ENCODE results near the gene MICU1. TPM values are rescaled to one million over a fixed set of nuclear protein-coding genes. Genes with fewer than 3 reads are reported as not detected.

Gene MICU1
- polyA plus RNA-seq, 2 of the 4 experiments (the other 2 are of a cell fraction), result 54.5 to 58.6 TPM

DNA sequence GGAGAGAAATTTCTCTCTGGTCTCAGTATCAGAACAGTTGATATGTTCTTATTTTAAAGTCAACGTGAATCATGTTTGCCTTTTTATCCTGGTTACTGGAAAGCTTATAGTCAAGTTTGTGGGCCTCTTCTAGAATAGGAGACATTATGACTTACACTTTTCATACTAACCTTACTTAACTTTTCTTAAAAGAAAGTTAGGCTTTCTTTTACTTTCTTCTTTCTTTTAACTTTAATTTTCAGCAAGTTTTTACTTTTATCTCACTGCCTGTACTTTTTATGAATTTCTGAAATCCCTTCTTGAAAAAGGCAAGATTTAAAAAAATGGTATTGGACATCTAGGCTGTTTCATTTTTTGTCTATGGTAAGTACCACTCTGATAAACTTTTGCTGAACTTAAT is 195.9 kb downstream of the MICU1 start:
- Histone ChIP-seq H3K4me1 (no peaks in the 10 kb centered on the region), H3K9me3 (no peaks in the 10 kb centered on the region), H3K4me3 (no peak overlapping the region), H3K4me2 (no peak overlapping the region), H3K27ac (no peak overlapping the region)
- WGBS (ENCODE audit: missing lambda C conversion rate), result 67% methylated on average over 1 of the region's 1 CpG
- CTCF ChIA-PET, result interaction anchor here (0.6 kb wide), 1 partner anchor 29 kb away, joined by 7 read pairs; no protein-coding TSS in a partner anchor
- TF ChIP-seq FOXS1 (CRISPR knock-in tag; IDR thresholded peaks at IDR 0.05) (no peak), SMC3 (IDR thresholded peaks at IDR 0.05) (no peak), TP53 (CRISPR knock-in tag; IDR thresholded peaks at IDR 0.05) (no peak), HDAC2 (IDR thresholded peaks at IDR 0.05) (no peak), RAD21 (conservative IDR thresholded peaks at IDR 0.05 in 1 of 2, IDR thresholded peaks at IDR 0.05 in 1 of 2) (no peak), FOSB (CRISPR knock-in tag; IDR thresholded peaks at IDR 0.05) (no peak), CBX2 (IDR thresholded peaks at IDR 0.05; ENCODE audit: borderline replicate concordance, low read depth) (no peak), RFX5 (IDR thresholded peaks at IDR 0.05) (no peak), FOSL2 (IDR thresholded peaks at IDR 0.05) (no peak), FOSL2 (CRISPR knock-in tag; IDR thresholded peaks at IDR 0.05) (no peak), BHLHE40 (IDR thresholded peaks at IDR 0.05; ENCODE audit: low read depth, low read length) (no peak), HOXB13 (CRISPR knock-in tag; IDR thresholded peaks at IDR 0.05; ENCODE audit: low read depth) (no peak), MYC (IDR thresholded peaks at IDR 0.05; ENCODE audit: borderline replicate concordance, low read length) (no peak), CBX8 (IDR thresholded peaks at IDR 0.05) (no peak), MAFK (IDR thresholded peaks at IDR 0.05; ENCODE audit: partially characterized antibody) (no peak), TFCP2L1 (CRISPR knock-in tag; IDR thresholded peaks at IDR 0.05) (no peak)
- TF ChIP-seq, protein P1, sequence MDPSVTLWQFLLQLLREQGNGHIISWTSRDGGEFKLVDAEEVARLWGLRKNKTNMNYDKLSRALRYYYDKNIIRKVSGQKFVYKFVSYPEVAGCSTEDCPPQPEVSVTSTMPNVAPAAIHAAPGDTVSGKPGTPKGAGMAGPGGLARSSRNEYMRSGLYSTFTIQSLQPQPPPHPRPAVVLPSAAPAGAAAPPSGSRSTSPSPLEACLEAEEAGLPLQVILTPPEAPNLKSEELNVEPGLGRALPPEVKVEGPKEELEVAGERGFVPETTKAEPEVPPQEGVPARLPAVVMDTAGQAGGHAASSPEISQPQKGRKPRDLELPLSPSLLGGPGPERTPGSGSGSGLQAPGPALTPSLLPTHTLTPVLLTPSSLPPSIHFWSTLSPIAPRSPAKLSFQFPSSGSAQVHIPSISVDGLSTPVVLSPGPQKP (IDR thresholded peaks at IDR 0.05; ENCODE audit: low read depth, low read length), result no peak
- TF ChIP-seq, protein P2, sequence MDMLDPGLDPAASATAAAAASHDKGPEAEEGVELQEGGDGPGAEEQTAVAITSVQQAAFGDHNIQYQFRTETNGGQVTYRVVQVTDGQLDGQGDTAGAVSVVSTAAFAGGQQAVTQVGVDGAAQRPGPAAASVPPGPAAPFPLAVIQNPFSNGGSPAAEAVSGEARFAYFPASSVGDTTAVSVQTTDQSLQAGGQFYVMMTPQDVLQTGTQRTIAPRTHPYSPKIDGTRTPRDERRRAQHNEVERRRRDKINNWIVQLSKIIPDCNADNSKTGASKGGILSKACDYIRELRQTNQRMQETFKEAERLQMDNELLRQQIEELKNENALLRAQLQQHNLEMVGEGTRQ (IDR thresholded peaks at IDR 0.05), result no peak
- TF ChIP-seq, protein P3, sequence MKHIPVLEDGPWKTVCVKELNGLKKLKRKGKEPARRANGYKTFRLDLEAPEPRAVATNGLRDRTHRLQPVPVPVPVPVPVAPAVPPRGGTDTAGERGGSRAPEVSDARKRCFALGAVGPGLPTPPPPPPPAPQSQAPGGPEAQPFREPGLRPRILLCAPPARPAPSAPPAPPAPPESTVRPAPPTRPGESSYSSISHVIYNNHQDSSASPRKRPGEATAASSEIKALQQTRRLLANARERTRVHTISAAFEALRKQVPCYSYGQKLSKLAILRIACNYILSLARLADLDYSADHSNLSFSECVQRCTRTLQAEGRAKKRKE (CRISPR knock-in tag; IDR thresholded peaks at IDR 0.05; ENCODE audit: low read depth), result no peak
- DNase-seq (ENCODE audit: low read depth in 1 of 2, low spot score in 1 of 2), result no peak
- no peak for ATAC-seq
- no peak for FAIRE-seq
- POLR2A ChIA-PET, result no interaction called here

DNA sequence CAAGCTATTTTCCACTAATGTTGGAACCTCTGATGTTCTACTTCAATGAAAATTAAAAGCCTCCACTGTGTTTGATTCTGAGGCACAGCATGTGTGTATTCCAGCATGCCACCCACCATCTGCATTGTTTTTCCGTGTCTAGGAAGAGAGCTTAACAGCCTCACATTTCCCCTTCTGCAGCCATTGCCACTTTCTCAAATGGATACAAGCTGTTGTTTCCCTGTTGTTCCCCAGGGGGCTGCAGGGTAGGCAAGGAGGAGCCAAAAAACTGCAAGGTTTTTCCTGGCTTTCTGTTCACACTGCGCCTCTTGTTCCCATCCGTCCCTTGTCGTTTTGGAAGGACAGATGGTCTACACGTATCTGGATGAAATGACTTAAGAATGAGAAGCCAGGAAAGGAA is 198.9 kb downstream of the MICU1 start:
- TF ChIP-seq CBX8 (IDR thresholded peaks at IDR 0.05), result no peak
- TF ChIP-seq FOSB (CRISPR knock-in tag; IDR thresholded peaks at IDR 0.05), result no peak
- TF ChIP-seq NPAS2 (CRISPR knock-in tag; IDR thresholded peaks at IDR 0.05; ENCODE audit: borderline replicate concordance), result no peak
- no peak for TF ChIP-seq ZNF302 (CRISPR knock-in tag; IDR thresholded peaks at IDR 0.05)
- TF ChIP-seq CHD2 (IDR thresholded peaks at IDR 0.05; ENCODE audit: low read length, partially characterized antibody), result no peak
- TF ChIP-seq RNF2 (IDR thresholded peaks at IDR 0.05; ENCODE audit: borderline replicate concordance, low read depth), result no peak
- no peak for TF ChIP-seq SMC3 (IDR thresholded peaks at IDR 0.05)
- no peak for TF ChIP-seq POLR2A (IDR thresholded peaks at IDR 0.05; ENCODE audit: low read length)
- TF ChIP-seq HOXB5 (CRISPR knock-in tag; IDR thresholded peaks at IDR 0.05), result no peak
- TF ChIP-seq ZSCAN20 (CRISPR knock-in tag; IDR thresholded peaks at IDR 0.05), result no peak
- TF ChIP-seq CEBPB (IDR thresholded peaks at IDR 0.05), result no peak
- TF ChIP-seq HOXB13 (CRISPR knock-in tag; IDR thresholded peaks at IDR 0.05; ENCODE audit: low read depth), result no peak
- TF ChIP-seq JUNB (IDR thresholded peaks at IDR 0.05), result no peak
- no peak for TF ChIP-seq FOSL2 (IDR thresholded peaks at IDR 0.05)
- no peak for TF ChIP-seq FOSL2 (CRISPR knock-in tag; IDR thresholded peaks at IDR 0.05)
- no peak for TF ChIP-seq MAZ (IDR thresholded peaks at IDR 0.05; ENCODE audit: borderline replicate concordance, low read depth, low read length)
- Histone ChIP-seq H3K27ac (no peak overlapping the region), H3K4me1 (no peaks in the 10 kb centered on the region), H3K9me3 (no peaks in the 10 kb centered on the region), H3K4me2 (no peak overlapping the region), H3K4me3 (no peak overlapping the region)
- FAIRE-seq, result no peak
- POLR2A ChIA-PET, result no interaction called here
- no peak for ATAC-seq
- no peak for DNase-seq (ENCODE audit: low read depth in 1 of 2, low spot score in 1 of 2)
- WGBS (ENCODE audit: missing lambda C conversion rate), result 89% methylated on average over 5 of the region's 5 CpGs
- CTCF ChIA-PET, result interaction anchor here (0.7 to 1.0 kb wide), 2 partner anchors 106 to 663 kb away, joined by 3 read pairs; no protein-coding TSS in a partner anchor

All from A549 (cell line).